Heart left ventricle (tissue), 16 donors: ENCODE results near the gene STRN3. TPM values are rescaled to one million over a fixed set of nuclear protein-coding genes. Genes with fewer than 3 reads are reported as not detected.
"Not testable (repeated sequence)": the region's sequence is repeated elsewhere in the genome, so short reads cannot be mapped to it uniquely, and the experiment has no call there.

Experiments used
- ATAC-seq, 4 donors: fragments of 200-7000 bp; cut with Tn5 transposase; one replicate each; pipeline ENCODE4 v1.9.1; 2020 to 2022; ENCODE audit warnings: moderate library complexity in 4 of 4, mild to moderate bottlenecking in 3 of 4, moderate number of reproducible peaks in 1 of 4
- DNase-seq, 5 donors: peaks; one replicate each; pipeline ENCODE4 v3.0.0-alpha.2; 2020
- H3K27ac ChIP-seq, 12 donors: fragments of 200-600 bp; sonication (generic) in 4 of 12; one replicate each; pipeline versions ENCODE4 v1.5.0 to v1.8.0; 2016 to 2022; ENCODE audit warnings: mild to moderate bottlenecking in 2 of 12
- H3K27me3 ChIP-seq, 9 donors: fragments of 200-600 bp; sonication (generic) in 2 of 9; one replicate each; pipeline versions ENCODE4 v1.5.1 to v1.8.0; 2016 to 2022; ENCODE audit warnings: mild to moderate bottlenecking in 3 of 9
- H3K36me3 ChIP-seq, 9 donors: fragments of 200-600 bp; sonication (generic) in 2 of 9; one replicate each; pipeline versions ENCODE4 v1.5.0 to v1.8.0; 2018 to 2022; ENCODE audit warnings: mild to moderate bottlenecking in 2 of 9
- H3K4me1 ChIP-seq, 12 donors: fragments of 200-600 bp; sonication (generic) in 4 of 12; one replicate each; pipeline versions ENCODE4 v1.5.0 to v1.8.0; 2016 to 2022; ENCODE audit warnings: mild to moderate bottlenecking in 3 of 12
- H3K4me3 ChIP-seq, 12 donors: fragments of 200-600 bp; sonication (generic) in 4 of 12; one replicate each; pipeline versions ENCODE4 v1.5.0 to v1.8.0; 2017 to 2022; ENCODE audit warnings: mild to moderate bottlenecking in 9 of 12, moderate library complexity in 4 of 12
- H3K9me3 ChIP-seq, 12 donors: fragments of 200-600 bp; sonication (generic) in 4 of 12; one replicate each; pipeline versions ENCODE4 v1.5.0 to v1.8.0; 2016 to 2022; ENCODE audit warnings: mild to moderate bottlenecking in 1 of 12
- POLR2A ChIP-seq, 2 donors: fragments of 450-650 bp; IDR thresholded peaks; one replicate each; pipeline ENCODE4 v1.6.1; 2017; ENCODE audit warnings: antibody characterized with exemption in 2 of 2, mild to moderate bottlenecking in 2 of 2, moderate library complexity in 2 of 2
- WGBS, 4 donors: extraction: QIAGEN DNeasy Blood & Tissue Kit in 2 of 4; methylation state at CpG; one replicate each; pipeline versions ENCODE4 v1.1.5 to v1.1.7; 2013 to 2018; 5-methylcytosine and 5-hydroxymethylcytosine counted together
- intact Hi-C, 10 donors: fragments of 100-400 bp; cut with DNase I; formaldehyde crosslinking; loops; one replicate each; pipeline versions ENCODE4 v1.11.1 to v1.14.2; 2022
- polyA plus RNA-seq, 2 donors: library from polyadenylated mRNA; stranded (reverse); fragments of 200-250 nt; gene quantifications; one replicate each; pipeline ENCODE4 v1.2.3, GENCODE V29; 2013
- total RNA-seq, 9 donors: library from RNA; depleted of rRNA in 2 of 9; stranded (reverse); fragments of >200 nt in 2 of 9; fragmentation: NEBNext Ultra II Directional in 3 of 9; extraction: Animal tissue kit (Norgen Biotek cat#: 25700) in 3 of 9; gene quantifications; one replicate each; pipeline versions ENCODE4 v1.1.0 to v1.2.4, GENCODE V29; 2016 to 2023
- TF ChIP-seq, protein P1 (sequence below), 12 donors: fragments of 200-600 bp; sonication (generic) in 4 of 12; IDR thresholded peaks; one replicate each; pipeline versions ENCODE4 v1.5.0 to v1.8.0; 2018 to 2022; ENCODE audit warnings: antibody characterized with exemption in 12 of 12, mild to moderate bottlenecking in 5 of 12
- donor health status: ischemic (EF 13 %, LVEDD 7.1; RV severe dilation, severe dysfunction).
- donor health status: healthy with polysubstance abuse.
- donor health status: DM: no; HTN: yes; CAD: no.
- donor health status: DM: no; HTN: no; CAD: no.
- donor health status: ischemic (EF 25% LVEDD 6.9; RV normal size, moderate dysfunction).
- donor health status: ischemic (EF 25% LVEDD 5.7; RV mildly dilated, moderate dysfunction).
- donor health status: healthy.
- donor health status: DM: yes; HTN: yes; CAD: no.
- donor health status: ischemic (EF 35%, LVEDD 5.7; RV mildly dilated, moderate dysfunction).
- donor health status: nonischemic (EF 11% LVEDD 7.7; RV severe dilation, severe dysfunction).
- donor health status: DM: yes; HTN: yes; CAD: no.
- donor health status: PGD.
- donor health status: ischemic (EF 29% LVEDD 5.4; RV normal size, mild dysfunction).
- donor health status: nonischemic (EF 23%, LVEDD 6.1; RV moderate dilation, normal function).

The STRN3 gene
- total and polyA plus RNA-seq, 11 donors, result 11.0 to 60.3 (median 44.4) TPM

DNA sequence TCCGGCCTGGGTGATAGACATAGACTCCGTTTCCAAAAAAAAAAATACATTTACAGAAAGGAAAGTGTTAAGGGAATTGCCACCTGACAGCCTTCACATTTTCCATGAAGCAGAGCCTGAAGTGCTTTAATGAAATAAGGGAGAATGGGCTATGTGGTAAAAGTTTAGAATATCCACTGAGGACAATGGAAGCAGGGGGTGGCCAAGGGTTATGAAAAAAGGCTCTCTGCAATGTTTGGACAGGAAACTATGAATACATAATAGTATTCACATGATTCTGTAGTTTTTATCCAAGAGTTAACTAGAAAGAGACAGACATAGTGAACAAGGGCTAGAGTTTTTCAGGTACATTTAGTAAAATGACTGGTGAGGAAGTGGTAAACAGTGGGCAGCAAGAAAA, 76.5 kb downstream of the STRN3 start:
- 95 to 98% (median 98%) methylated on average over 2 of the region's 2 CpGs for WGBS, 4 donors
- DNase-seq, result no peak

DNA sequence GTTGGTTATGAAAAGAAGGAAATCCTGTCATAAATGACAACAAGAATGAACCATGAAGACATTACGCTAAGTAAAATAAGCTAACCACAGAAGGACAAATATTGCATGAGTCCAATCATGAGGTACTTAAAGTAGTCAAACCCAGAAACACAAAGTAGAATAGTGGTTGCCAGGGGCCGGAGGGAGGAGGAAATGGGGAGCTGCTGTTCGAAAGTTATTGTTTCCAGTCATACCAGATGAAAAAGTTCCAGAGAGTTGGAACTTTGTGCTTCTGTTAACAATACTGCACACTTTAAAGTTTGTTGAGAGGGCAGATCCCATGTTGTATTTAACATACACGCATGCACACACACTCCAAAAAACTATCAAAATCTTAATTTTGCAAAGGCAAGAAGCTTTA, 82.5 kb downstream of the STRN3 start:
- intact Hi-C loops, result no loop called here
- H3K36me3 ChIP-seq, result peaks cover 0 to 72% (median 53%) of the 10 kb centered on the region in 9 donors
- no peak for ATAC-seq

More for the DNA sequence above, 76.5 kb downstream of the STRN3 start:
- peaks cover 0 to 99% (median 88%) of the 10 kb centered on the region in 9 donors for H3K36me3 ChIP-seq
- H3K9me3 ChIP-seq, result no peaks in the 10 kb centered on the region
- H3K4me1 ChIP-seq, result no peaks in the 10 kb centered on the region
- intact Hi-C loops, result no loop called here
- TF ChIP-seq POLR2A (IDR thresholded peaks at IDR 0.05), result no peak
- TF ChIP-seq, protein P1, sequence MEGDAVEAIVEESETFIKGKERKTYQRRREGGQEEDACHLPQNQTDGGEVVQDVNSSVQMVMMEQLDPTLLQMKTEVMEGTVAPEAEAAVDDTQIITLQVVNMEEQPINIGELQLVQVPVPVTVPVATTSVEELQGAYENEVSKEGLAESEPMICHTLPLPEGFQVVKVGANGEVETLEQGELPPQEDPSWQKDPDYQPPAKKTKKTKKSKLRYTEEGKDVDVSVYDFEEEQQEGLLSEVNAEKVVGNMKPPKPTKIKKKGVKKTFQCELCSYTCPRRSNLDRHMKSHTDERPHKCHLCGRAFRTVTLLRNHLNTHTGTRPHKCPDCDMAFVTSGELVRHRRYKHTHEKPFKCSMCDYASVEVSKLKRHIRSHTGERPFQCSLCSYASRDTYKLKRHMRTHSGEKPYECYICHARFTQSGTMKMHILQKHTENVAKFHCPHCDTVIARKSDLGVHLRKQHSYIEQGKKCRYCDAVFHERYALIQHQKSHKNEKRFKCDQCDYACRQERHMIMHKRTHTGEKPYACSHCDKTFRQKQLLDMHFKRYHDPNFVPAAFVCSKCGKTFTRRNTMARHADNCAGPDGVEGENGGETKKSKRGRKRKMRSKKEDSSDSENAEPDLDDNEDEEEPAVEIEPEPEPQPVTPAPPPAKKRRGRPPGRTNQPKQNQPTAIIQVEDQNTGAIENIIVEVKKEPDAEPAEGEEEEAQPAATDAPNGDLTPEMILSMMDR (IDR thresholded peaks at IDR 0.05), result no peak
- no peaks in the 10 kb centered on the region for H3K27me3 ChIP-seq
- no peak overlapping the region for H3K27ac ChIP-seq
- no peak for ATAC-seq
- H3K4me3 ChIP-seq, result no peak overlapping the region

DNA sequence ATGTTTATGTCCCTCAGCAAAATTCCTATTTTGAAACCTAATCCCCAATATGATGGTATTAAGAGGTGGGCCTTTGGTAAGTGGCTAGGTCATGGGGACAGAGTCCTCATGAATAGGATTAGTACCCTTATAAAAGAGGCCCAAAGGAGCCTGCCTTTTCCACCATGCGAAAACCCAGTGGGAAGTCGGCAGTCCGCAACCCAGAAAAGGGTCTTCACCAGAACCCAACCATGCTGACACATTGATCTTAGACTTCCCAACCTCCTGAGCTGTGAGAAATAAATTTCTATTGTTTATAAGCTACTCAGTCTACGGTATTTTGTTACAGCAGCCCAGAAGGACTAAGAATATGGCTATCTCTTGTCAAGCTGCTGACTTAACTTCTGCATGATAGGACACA, 85.3 kb downstream of the STRN3 start:
- Histone ChIP-seq H3K36me3 (peaks cover 0 to 61% (median 40%) of the 10 kb centered on the region in 9 donors), H3K4me3 (no peak overlapping the region), H3K27ac (no peak overlapping the region), H3K27me3 (no peaks in the 10 kb centered on the region), H3K9me3 (no peaks in the 10 kb centered on the region), H3K4me1 (peaks cover 0 to 9% (median 0%) of the 10 kb centered on the region in 12 donors)
- WGBS, 4 donors, result 94 to 98% (median 97%) methylated on average over 4 of the region's 4 CpGs
- DNase-seq, result no peak
- ATAC-seq, result no peak
- TF ChIP-seq, protein P1 (IDR thresholded peaks at IDR 0.05), result no peak
- TF ChIP-seq POLR2A (IDR thresholded peaks at IDR 0.05), result no peak
- intact Hi-C loops, result no loop called here

More for the DNA sequence above, 82.5 kb downstream of the STRN3 start:
- Histone ChIP-seq H3K27ac (no peak overlapping the region), H3K27me3 (no peaks in the 10 kb centered on the region), H3K9me3 (no peaks in the 10 kb centered on the region), H3K4me1 (peaks cover 0 to 9% (median 0%) of the 10 kb centered on the region in 12 donors), H3K4me3 (no peak overlapping the region)
- no peak for DNase-seq
- 83 to 93% (median 90%) methylated on average over 4 of the region's 4 CpGs for WGBS, 4 donors
- no peak for TF ChIP-seq POLR2A (IDR thresholded peaks at IDR 0.05)

DNA sequence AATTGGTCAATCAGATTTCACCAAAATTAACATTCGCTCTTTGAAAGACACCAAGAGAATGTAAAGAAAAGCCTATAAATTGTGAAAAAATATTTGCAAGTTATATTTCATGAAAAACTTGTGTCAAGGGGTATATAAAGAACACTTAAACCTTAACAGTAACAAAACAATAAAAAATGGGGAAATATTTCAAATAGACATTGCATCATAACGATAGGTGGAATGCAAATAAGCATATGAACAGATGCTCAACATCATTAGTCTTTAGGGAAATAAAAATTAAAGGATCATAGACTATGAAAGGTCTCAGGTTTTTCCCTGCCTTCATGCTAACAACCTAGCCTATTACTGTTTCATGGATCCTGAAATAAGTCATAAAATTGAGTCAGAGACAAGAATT, 87.6 kb downstream of the STRN3 start:
- Histone ChIP-seq H3K27ac (peak overlapping the region in 1 of 12 donors; percentile 24), H3K4me1 (peaks cover 0 to 9% (median 0%) of the 10 kb centered on the region in 12 donors), H3K4me3 (no peak overlapping the region), H3K27me3 (no peaks in the 10 kb centered on the region), H3K36me3 (peaks cover 0 to 63% (median 44%) of the 10 kb centered on the region in 9 donors), H3K9me3 (no peaks in the 10 kb centered on the region)
- no peak for TF ChIP-seq POLR2A (IDR thresholded peaks at IDR 0.05)
- TF ChIP-seq, protein P1 (IDR thresholded peaks at IDR 0.05), result no peak
- DNase-seq (no peak), ATAC-seq (no peak)
- 93 to 96% (median 94%) methylated on average over 2 of the region's 2 CpGs for WGBS, 4 donors
- intact Hi-C loops, result no loop called here

DNA sequence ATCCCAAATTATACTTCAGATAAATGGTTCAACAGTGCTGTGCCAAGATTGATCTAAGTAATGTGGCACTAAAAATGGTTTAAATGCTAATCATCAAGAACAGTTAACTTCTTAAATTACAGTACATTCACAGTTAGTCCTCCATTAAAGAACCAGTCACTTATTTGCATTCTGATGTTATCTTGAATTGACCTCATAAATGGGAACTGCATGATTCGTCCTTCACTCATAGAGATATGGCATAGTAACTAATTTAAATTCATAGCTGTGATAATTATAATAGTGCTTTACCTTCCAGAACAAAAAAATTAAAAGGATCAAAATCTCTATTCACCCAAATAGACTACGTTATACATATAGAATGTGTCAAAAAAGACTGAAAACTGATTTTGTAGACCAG, 90.7 kb downstream of the STRN3 start:
- Histone ChIP-seq H3K4me3 (no peak overlapping the region), H3K27me3 (no peaks in the 10 kb centered on the region), H3K36me3 (peaks cover 0 to 74% (median 43%) of the 10 kb centered on the region in 9 donors), H3K9me3 (no peaks in the 10 kb centered on the region), H3K27ac (no peak overlapping the region), H3K4me1 (peaks cover 0 to 9% (median 0%) of the 10 kb centered on the region in 12 donors)
- DNase-seq (no peak), ATAC-seq (no peak)
- intact Hi-C loops, result no loop called here
- 81 to 88% (median 86%) methylated on average over 2 of the region's 2 CpGs for WGBS, 4 donors
- TF ChIP-seq, protein P1 (IDR thresholded peaks at IDR 0.05), result no peak
- TF ChIP-seq POLR2A (IDR thresholded peaks at IDR 0.05), result no peak

DNA sequence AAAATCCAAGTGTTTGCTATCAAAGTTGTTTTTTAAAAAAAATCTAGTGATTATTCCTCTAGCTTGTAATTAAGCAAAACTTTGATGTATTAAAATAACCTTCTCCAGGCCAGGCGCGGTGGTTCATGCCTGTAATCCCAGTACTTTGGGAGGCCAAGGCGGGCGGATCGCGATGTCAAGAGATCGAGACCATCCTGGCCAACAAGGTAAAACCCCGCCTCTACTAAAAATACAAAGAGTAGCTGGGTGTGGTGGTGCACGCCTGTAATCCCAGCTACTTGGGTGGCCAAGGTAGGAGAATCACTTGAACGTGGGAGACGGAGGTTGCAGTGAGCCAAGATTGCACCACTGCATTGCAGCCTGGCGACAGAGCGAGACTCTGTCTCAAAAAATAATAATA, 92.2 kb downstream of the STRN3 start:
- H3K27ac ChIP-seq, intact Hi-C loops, H3K4me3 ChIP-seq, H3K9me3 ChIP-seq, H3K4me1 ChIP-seq, H3K27me3 ChIP-seq, DNase-seq, ATAC-seq: not testable (repeated sequence)
- peaks cover 0 to 66% (median 43%) of the 10 kb centered on the region in 9 donors for H3K36me3 ChIP-seq
- 96 to 100% (median 98%) methylated on average over 13 of the region's 13 CpGs for WGBS, 4 donors
